ENCODE data around the gene CD6.

The CD6 gene

GRCh38 chr11:61049859-61050258, 78.4 kb downstream of the CD6 start:
- Histone ChIP-seq H3K4me3 (ENCODE audit: low read length in 2 of 2) (no peak overlapping the region), H3K4me1 (ENCODE audit: control insufficient read depth in 2 of 2, insufficient read depth in 2 of 2, low read length in 2 of 2) (no peaks in the 10 kb centered on the region), H3K9me3 (ENCODE audit: control insufficient read depth in 2 of 2, low read length in 2 of 2) (no peaks in the 10 kb centered on the region), H3K27me3 (ENCODE audit: control insufficient read depth in 2 of 2, insufficient read depth in 2 of 2, low read length in 2 of 2) (no peaks in the 10 kb centered on the region), H3K27ac (ENCODE audit: low read depth in 2 of 2, low read length in 2 of 2) (no peak overlapping the region), H3K9ac (ENCODE audit: low read depth in 1 of 2, low read length in 2 of 2) (no peak overlapping the region), H3K36me3 (ENCODE audit: control insufficient read depth in 2 of 2, insufficient read depth in 2 of 2, low read length in 2 of 2) (no peaks in the 10 kb centered on the region)

- Histone ChIP-seq H3K9me3 (ENCODE audit: control insufficient read depth in 2 of 2, low read length in 2 of 2) (no peaks in the 10 kb centered on the region), H3K4me3 (ENCODE audit: low read length in 2 of 2) (no peak overlapping the region), H3K36me3 (ENCODE audit: control insufficient read depth in 2 of 2, insufficient read depth in 2 of 2, low read length in 2 of 2) (no peaks in the 10 kb centered on the region), H3K27ac (ENCODE audit: low read depth in 2 of 2, low read length in 2 of 2) (no peak overlapping the region), H3K9ac (ENCODE audit: low read depth in 1 of 2, low read length in 2 of 2) (no peak overlapping the region), H3K4me1 (ENCODE audit: control insufficient read depth in 2 of 2, insufficient read depth in 2 of 2, low read length in 2 of 2) (no peaks in the 10 kb centered on the region), H3K27me3 (ENCODE audit: control insufficient read depth in 2 of 2, insufficient read depth in 2 of 2, low read length in 2 of 2) (no peaks in the 10 kb centered on the region)
These were observed 80.9 kb downstream of the CD6 start for GRCh38 chr11:61052182-61052972.

GRCh38 chr11:61053191-61053590, 81.7 kb downstream of the CD6 start:
- Histone ChIP-seq H3K27me3 (ENCODE audit: control insufficient read depth in 2 of 2, insufficient read depth in 2 of 2, low read length in 2 of 2) (no peaks in the 10 kb centered on the region), H3K9me3 (ENCODE audit: control insufficient read depth in 2 of 2, low read length in 2 of 2) (no peaks in the 10 kb centered on the region), H3K4me1 (ENCODE audit: control insufficient read depth in 2 of 2, insufficient read depth in 2 of 2, low read length in 2 of 2) (no peaks in the 10 kb centered on the region), H3K27ac (ENCODE audit: low read depth in 2 of 2, low read length in 2 of 2) (no peak overlapping the region), H3K36me3 (ENCODE audit: control insufficient read depth in 2 of 2, insufficient read depth in 2 of 2, low read length in 2 of 2) (no peaks in the 10 kb centered on the region), H3K9ac (ENCODE audit: low read depth in 1 of 2, low read length in 2 of 2) (no peak overlapping the region), H3K4me3 (ENCODE audit: low read length in 2 of 2) (no peak overlapping the region)

GRCh38 chr11:61054513-61054912, 83.0 kb downstream of the CD6 start:
- no peak overlapping the region for H3K9ac ChIP-seq (ENCODE audit: low read depth in 1 of 2, low read length in 2 of 2)
- H3K9me3 ChIP-seq (ENCODE audit: control insufficient read depth in 2 of 2, low read length in 2 of 2): no peaks in the 10 kb centered on the region
- no peaks in the 10 kb centered on the region for H3K36me3 ChIP-seq (ENCODE audit: control insufficient read depth in 2 of 2, insufficient read depth in 2 of 2, low read length in 2 of 2)
- no peaks in the 10 kb centered on the region for H3K4me1 ChIP-seq (ENCODE audit: control insufficient read depth in 2 of 2, insufficient read depth in 2 of 2, low read length in 2 of 2)
- no peak overlapping the region for H3K4me3 ChIP-seq (ENCODE audit: low read length in 2 of 2)
- no peak overlapping the region for H3K27ac ChIP-seq (ENCODE audit: low read depth in 2 of 2, low read length in 2 of 2)
- no peaks in the 10 kb centered on the region for H3K27me3 ChIP-seq (ENCODE audit: control insufficient read depth in 2 of 2, insufficient read depth in 2 of 2, low read length in 2 of 2)

GRCh38 chr11:61054927-61055562, 83.6 kb downstream of the CD6 start:
- Histone ChIP-seq H3K36me3 (ENCODE audit: control insufficient read depth in 2 of 2, insufficient read depth in 2 of 2, low read length in 2 of 2) (no peaks in the 10 kb centered on the region), H3K27ac (ENCODE audit: low read depth in 2 of 2, low read length in 2 of 2) (no peak overlapping the region), H3K9me3 (ENCODE audit: control insufficient read depth in 2 of 2, low read length in 2 of 2) (no peaks in the 10 kb centered on the region), H3K9ac (ENCODE audit: low read depth in 1 of 2, low read length in 2 of 2) (no peak overlapping the region), H3K4me1 (ENCODE audit: control insufficient read depth in 2 of 2, insufficient read depth in 2 of 2, low read length in 2 of 2) (no peaks in the 10 kb centered on the region), H3K4me3 (ENCODE audit: low read length in 2 of 2) (no peak overlapping the region), H3K27me3 (ENCODE audit: control insufficient read depth in 2 of 2, insufficient read depth in 2 of 2, low read length in 2 of 2) (no peaks in the 10 kb centered on the region)

GRCh38 chr11:61055776-61056175, 84.3 kb downstream of the CD6 start:
- H3K27me3 ChIP-seq (ENCODE audit: control insufficient read depth in 2 of 2, insufficient read depth in 2 of 2, low read length in 2 of 2): no peaks in the 10 kb centered on the region
- H3K36me3 ChIP-seq (ENCODE audit: control insufficient read depth in 2 of 2, insufficient read depth in 2 of 2, low read length in 2 of 2): no peaks in the 10 kb centered on the region
- no peaks in the 10 kb centered on the region for H3K9me3 ChIP-seq (ENCODE audit: control insufficient read depth in 2 of 2, low read length in 2 of 2)
- no peak overlapping the region for H3K4me3 ChIP-seq (ENCODE audit: low read length in 2 of 2)
- H3K9ac ChIP-seq (ENCODE audit: low read depth in 1 of 2, low read length in 2 of 2): no peak overlapping the region
- no peaks in the 10 kb centered on the region for H3K4me1 ChIP-seq (ENCODE audit: control insufficient read depth in 2 of 2, insufficient read depth in 2 of 2, low read length in 2 of 2)
- H3K27ac ChIP-seq (ENCODE audit: low read depth in 2 of 2, low read length in 2 of 2): no peak overlapping the region

- Histone ChIP-seq H3K4me1 (ENCODE audit: control insufficient read depth in 2 of 2, insufficient read depth in 2 of 2, low read length in 2 of 2) (no peaks in the 10 kb centered on the region), H3K9ac (ENCODE audit: low read depth in 1 of 2, low read length in 2 of 2) (no peak overlapping the region), H3K36me3 (ENCODE audit: control insufficient read depth in 2 of 2, insufficient read depth in 2 of 2, low read length in 2 of 2) (no peaks in the 10 kb centered on the region), H3K27me3 (ENCODE audit: control insufficient read depth in 2 of 2, insufficient read depth in 2 of 2, low read length in 2 of 2) (no peaks in the 10 kb centered on the region), H3K9me3 (ENCODE audit: control insufficient read depth in 2 of 2, low read length in 2 of 2) (no peaks in the 10 kb centered on the region), H3K27ac (ENCODE audit: low read depth in 2 of 2, low read length in 2 of 2) (no peak overlapping the region), H3K4me3 (ENCODE audit: low read length in 2 of 2) (no peak overlapping the region)
These were observed 85.1 kb downstream of the CD6 start for GRCh38 chr11:61056571-61056970.

- Histone ChIP-seq H3K27ac (ENCODE audit: low read depth in 2 of 2, low read length in 2 of 2) (no peak overlapping the region), H3K9me3 (ENCODE audit: control insufficient read depth in 2 of 2, low read length in 2 of 2) (no peaks in the 10 kb centered on the region), H3K27me3 (ENCODE audit: control insufficient read depth in 2 of 2, insufficient read depth in 2 of 2, low read length in 2 of 2) (no peaks in the 10 kb centered on the region), H3K4me3 (ENCODE audit: low read length in 2 of 2) (no peak overlapping the region), H3K9ac (ENCODE audit: low read depth in 1 of 2, low read length in 2 of 2) (no peak overlapping the region), H3K36me3 (ENCODE audit: control insufficient read depth in 2 of 2, insufficient read depth in 2 of 2, low read length in 2 of 2) (no peaks in the 10 kb centered on the region), H3K4me1 (ENCODE audit: control insufficient read depth in 2 of 2, insufficient read depth in 2 of 2, low read length in 2 of 2) (no peaks in the 10 kb centered on the region)
These were observed 85.5 kb downstream of the CD6 start for GRCh38 chr11:61056981-61057380.

- Histone ChIP-seq H3K9me3 (ENCODE audit: control insufficient read depth in 2 of 2, low read length in 2 of 2) (no peaks in the 10 kb centered on the region), H3K4me3 (ENCODE audit: low read length in 2 of 2) (no peak overlapping the region), H3K27ac (ENCODE audit: low read depth in 2 of 2, low read length in 2 of 2) (no peak overlapping the region), H3K36me3 (ENCODE audit: control insufficient read depth in 2 of 2, insufficient read depth in 2 of 2, low read length in 2 of 2) (no peaks in the 10 kb centered on the region), H3K4me1 (ENCODE audit: control insufficient read depth in 2 of 2, insufficient read depth in 2 of 2, low read length in 2 of 2) (no peaks in the 10 kb centered on the region), H3K9ac (ENCODE audit: low read depth in 1 of 2, low read length in 2 of 2) (no peak overlapping the region), H3K27me3 (ENCODE audit: control insufficient read depth in 2 of 2, insufficient read depth in 2 of 2, low read length in 2 of 2) (no peaks in the 10 kb centered on the region)
These were observed 86.1 kb downstream of the CD6 start for GRCh38 chr11:61057615-61058014.

GRCh38 chr11:61058583-61059259, 87.2 kb downstream of the CD6 start:
- H3K36me3 ChIP-seq (ENCODE audit: control insufficient read depth in 2 of 2, insufficient read depth in 2 of 2, low read length in 2 of 2): no peaks in the 10 kb centered on the region
- H3K9ac ChIP-seq (ENCODE audit: low read depth in 1 of 2, low read length in 2 of 2): no peak overlapping the region
- no peaks in the 10 kb centered on the region for H3K9me3 ChIP-seq (ENCODE audit: control insufficient read depth in 2 of 2, low read length in 2 of 2)
- no peak overlapping the region for H3K4me3 ChIP-seq (ENCODE audit: low read length in 2 of 2)
- no peaks in the 10 kb centered on the region for H3K4me1 ChIP-seq (ENCODE audit: control insufficient read depth in 2 of 2, insufficient read depth in 2 of 2, low read length in 2 of 2)
- no peaks in the 10 kb centered on the region for H3K27me3 ChIP-seq (ENCODE audit: control insufficient read depth in 2 of 2, insufficient read depth in 2 of 2, low read length in 2 of 2)
- no peak overlapping the region for H3K27ac ChIP-seq (ENCODE audit: low read depth in 2 of 2, low read length in 2 of 2)

Measured in mucosa of rectum (tissue), 2 donors.